Activated CD4-positive, alpha-beta T cell treated with anti-CD3 and anti-CD28 coated beads for 48 hours (primary cell): ENCODE measurements around the gene NDUFA3.
"Not testable (repeated sequence)": the region's sequence is repeated elsewhere in the genome, so short reads cannot be mapped to it uniquely, and the experiment has no call there.

Source experiments
- DNase-seq: peaks from one replicate; pipeline ENCODE4 v3.0.0-alpha.2; 2020

Gene NDUFA3

DNA sequence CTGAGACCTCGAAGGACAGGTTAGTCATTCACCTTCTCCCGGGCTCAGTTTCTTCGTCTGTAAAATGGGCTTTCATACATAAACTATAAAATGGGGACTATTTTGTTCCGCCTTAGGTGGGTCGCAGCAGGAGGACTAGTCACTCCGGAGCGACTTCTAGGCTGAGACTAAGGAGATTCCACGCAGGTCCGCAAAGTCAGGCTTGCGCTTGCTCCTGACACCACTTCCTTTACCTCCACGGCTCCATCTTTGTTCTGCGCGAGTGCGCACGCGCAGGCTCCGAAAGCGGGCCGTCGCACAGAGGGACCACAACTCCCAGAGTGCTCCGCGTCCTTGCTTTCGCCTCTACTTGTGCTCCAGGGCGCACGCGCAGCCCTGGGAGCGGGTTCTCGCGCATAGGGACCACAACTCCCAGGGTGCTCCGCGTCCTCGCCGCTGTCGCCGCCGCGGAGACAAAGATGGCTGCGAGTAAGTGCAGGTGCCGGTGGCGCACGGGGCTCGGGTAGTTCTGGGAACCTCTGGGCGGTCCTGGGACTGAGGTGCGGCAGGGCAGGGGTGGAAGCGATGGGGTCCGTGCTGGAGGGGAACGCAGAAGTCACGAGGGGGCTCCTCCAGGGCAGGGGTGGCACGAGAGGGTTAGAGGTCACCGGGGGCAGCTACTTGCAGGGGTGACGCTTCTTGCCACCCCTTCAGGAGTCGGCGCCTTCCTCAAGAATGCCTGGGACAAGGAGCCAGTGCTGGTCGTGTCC lies at the start of gene NDUFA3:
TSS of gene NDUFA3 (plus strand) at position 435 of the 749 bp plus-strand sequence. CDS start at position 459, 24 bp downstream.
- peak; percentile 98 for DNase-seq

DNA sequence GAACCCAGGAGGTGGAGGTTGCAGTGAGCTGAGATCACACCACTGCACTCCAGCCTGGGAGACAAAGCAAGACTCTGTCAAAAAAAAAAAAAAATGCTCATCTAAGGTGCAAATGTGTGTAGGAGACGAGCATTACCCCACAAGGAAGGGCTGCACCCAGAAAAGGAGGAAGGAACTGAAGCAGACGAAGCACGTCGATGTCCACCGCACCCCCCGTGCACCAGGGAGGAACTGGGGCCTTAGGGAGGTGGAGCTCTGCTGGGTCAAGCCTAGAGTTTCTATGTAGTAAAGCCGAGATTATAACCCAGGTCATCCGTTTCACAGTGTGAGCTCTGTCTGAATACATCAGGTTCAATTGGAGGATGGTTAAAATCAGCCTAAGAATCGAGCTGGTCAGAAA lies 40.0 kb upstream of the NDUFA3 start:
- no peak for DNase-seq

DNA sequence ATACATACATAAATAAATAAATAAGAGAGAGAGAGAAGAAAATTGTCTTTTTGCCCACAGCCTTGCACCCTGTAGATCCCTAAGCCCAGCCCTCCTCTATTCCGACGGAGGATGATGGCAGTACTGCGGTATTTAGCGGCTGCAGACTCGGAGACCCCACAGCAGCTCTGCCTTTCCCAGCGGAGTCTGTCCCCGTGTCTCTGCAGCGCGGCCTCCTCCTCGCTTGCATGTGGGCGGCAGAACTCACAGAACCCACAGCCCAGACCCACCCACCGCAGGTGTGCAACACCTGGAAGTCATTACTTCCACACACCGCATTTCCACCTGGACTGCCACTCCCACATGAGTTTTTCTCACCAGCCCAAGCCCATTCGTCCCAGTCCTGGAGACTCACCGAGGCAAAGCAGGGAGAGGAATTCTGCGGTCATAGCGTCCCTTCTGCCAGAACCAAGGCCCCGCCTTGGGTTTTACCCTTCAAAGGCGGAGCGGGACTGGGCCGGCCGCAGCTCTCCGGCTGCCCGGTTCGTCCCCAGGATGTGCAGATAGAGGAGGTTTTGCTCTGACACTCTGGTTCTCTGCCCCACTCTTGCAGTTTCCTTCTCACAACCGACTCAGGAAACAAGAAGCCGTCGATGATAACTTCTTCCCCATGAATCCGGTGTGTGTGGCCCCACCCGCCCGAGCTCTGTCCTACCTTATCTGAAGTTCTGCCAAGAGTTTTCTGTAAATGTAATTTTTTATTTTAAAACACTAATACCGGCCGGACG lies 39.1 kb upstream of the NDUFA3 start, which contains the start of gene VSTM1:
TSS of gene VSTM1 (minus strand) at position 548 of the 767 bp plus-strand sequence. CDS start at position 428, 120 bp downstream.
- no peak for DNase-seq

DNA sequence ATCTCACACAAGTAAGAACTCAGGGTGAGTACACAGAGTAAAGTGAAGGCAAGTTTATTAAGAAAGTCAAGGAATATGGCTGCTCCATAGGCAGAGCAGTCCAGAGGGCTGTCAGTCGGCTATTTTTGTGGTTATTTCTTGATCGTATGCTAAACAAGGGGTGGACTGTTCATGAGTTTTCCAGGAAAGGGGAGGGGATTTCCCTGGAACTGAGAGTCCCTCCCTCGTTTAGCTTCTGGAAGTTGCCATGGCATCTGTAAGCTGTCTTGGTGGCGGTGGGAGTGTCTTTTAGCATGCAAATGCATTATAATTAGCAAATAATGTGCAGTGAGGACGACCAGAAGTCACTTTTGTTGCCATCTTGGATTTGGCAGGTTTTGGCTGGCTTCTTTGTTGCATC lies 33.2 kb upstream of the NDUFA3 start:
- no peak for DNase-seq

DNA sequence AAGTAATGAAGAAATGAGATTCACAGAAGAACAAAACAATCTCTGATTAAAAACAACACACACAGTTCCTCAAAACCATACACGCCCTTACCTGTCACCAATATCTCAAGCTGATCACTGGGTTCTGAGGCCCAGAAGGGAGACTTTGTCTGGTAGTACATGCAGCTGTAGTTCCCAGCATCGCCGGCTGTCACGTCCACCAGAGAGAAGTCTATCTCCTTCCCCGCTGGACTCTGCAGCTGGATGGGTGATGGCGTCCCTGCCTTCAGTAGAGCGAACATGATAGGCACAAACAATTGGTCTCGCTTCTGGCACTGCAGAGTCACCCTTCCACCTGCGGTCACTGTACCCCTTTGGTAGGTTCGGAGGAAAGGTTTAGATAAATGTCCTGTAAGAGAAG lies 28.8 kb upstream of the NDUFA3 start:
- no peak for DNase-seq

DNA sequence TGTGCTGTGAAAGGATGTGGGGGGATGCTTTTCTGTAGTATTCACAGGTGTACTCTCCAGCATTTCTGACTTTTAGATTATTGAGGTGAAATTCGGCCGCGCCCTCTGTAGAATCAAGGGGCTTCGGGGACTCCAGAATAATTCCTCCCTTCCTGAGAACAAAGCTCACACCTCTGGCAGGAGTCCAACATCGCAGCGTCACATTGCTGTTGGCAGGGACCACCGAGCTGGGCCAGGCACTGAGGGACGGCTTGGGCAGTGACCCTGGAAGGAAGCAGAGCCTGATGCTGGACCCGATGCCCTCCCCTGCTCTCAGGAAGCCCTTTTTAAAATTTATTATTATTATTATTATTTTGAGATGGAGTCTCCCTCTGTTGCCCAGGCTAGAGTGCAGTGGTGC lies 27.8 kb upstream of the NDUFA3 start:
- DNase-seq, result no peak

DNA sequence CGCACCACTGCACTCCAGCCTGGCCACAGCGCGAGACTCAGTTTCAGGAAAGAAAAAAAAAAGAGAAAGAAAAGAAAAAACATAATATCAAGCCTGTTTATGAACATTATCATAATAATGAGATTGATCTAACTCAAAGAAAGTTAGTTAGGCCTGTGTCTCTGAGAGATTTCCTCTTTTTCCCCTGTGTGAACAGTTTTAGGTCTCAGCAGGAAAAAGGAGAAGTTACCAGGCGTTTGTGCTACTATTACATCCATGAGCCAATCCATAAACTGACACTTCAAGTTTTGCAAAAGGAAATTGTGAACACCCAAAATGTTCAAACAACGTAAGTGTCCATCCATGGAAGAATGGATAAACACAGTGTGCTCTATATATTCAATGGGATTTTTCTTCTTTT lies 25.3 kb upstream of the NDUFA3 start:
- no peak for DNase-seq

DNA sequence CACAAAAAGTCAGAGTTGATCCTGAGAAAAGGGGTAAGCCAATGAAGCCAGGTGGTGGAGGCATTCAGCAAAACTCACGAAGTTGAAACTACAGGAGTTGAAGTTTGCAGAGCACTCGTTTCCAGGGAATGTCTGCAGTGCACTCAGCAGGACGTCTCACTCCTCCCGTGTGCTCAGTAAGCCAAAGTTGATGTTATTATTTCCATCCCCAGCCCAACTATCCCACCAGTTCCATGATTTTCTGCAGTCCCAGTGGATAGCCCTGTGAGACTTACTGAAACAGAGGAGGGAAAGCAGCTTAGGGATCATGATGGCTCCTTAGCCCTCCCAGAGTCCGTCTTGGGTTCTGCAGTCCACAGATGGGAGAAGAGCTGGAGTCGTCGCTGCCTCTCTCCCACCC lies 21.6 kb upstream of the NDUFA3 start, which contains the start of gene TARM1:
TSS of gene TARM1 (minus strand) at position 334 of the 400 bp plus-strand sequence. CDS start at position 309, 25 bp downstream.
- no peak for DNase-seq

DNA sequence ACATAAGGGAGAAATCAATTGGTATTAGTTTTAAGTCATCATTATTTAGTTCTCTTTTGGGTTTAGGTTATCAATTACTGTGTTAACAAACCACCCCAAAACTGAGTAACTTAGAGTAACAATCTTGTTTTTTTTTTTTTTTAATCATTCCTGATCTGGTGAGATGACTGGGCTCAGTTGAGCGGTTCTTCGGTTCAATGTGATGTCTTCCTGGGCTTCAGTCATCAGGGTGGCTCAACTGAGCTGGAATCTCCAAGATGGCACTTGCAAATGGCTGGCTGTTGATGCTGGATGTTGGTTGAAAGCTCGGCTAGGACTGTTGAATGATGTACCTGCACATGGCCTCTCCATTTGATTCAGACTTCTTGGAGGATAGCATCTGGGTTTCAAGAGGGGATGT lies 18.2 kb upstream of the NDUFA3 start:
- no peak for DNase-seq

DNA sequence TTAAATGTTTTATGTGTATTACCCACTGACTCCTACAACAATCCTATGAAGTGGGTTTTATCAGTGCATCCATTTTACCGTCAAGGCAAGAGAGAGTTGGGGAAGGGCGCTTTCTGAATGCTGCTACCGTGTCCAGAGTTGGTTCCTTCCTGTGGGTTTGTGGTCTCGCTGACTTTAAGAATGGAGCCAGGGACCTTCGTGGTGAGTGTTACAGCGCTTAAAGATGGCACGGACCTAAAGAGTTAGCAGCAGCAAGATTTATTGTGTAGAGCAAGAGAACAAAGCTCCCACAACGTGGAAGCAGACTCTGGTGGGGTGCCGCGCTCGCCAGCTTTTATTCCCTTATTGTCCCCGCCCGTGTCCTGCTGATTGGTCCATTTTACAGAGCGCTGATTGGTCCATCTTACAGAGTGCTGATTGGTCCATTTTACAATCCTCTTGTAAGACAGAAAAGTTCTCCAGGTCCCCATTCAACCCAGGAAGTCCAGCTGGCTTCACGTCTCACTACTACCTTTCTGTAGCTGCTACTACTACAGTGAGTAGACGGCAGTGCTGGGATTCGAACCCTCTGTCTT lies 8.1 kb upstream of the NDUFA3 start:
- DNase-seq, result no peak

DNA sequence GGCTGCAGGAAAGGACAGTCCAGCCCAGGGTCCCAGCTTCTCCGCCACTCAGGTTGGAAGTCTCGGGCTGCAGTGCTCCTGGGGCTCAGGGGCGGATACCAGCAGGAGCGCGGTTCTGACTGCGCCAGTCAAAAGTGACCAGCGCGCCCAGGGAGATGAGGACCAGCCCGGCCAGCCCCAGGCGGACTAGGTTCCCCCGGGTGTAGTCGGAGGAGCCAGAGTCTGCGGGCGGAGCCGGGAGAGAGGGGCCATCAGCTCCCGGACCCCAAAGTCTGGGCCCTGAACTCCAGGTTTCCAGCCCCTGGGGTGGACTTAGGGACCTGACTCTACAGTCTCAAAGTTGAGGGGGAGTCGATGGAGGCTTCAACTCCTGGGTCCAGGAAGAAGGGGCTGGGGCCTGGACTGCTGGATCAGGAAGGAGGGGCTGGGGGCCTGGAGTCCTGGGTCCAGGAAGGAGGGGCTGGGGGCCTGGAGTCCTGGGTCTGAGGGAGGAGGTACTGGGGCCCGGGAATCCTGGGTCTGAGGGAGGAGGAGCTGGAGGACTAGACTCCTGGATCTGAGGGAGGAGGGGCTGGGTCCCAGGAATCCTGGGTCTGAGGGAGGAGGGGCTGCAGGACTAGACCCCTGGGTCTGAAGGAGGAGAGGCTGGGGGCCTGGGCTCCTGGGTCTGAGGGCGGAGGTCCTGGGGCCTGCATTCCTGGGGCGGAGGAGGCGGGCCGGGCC lies 7.4 kb upstream of the NDUFA3 start:
- DNase-seq, result no peak

DNA sequence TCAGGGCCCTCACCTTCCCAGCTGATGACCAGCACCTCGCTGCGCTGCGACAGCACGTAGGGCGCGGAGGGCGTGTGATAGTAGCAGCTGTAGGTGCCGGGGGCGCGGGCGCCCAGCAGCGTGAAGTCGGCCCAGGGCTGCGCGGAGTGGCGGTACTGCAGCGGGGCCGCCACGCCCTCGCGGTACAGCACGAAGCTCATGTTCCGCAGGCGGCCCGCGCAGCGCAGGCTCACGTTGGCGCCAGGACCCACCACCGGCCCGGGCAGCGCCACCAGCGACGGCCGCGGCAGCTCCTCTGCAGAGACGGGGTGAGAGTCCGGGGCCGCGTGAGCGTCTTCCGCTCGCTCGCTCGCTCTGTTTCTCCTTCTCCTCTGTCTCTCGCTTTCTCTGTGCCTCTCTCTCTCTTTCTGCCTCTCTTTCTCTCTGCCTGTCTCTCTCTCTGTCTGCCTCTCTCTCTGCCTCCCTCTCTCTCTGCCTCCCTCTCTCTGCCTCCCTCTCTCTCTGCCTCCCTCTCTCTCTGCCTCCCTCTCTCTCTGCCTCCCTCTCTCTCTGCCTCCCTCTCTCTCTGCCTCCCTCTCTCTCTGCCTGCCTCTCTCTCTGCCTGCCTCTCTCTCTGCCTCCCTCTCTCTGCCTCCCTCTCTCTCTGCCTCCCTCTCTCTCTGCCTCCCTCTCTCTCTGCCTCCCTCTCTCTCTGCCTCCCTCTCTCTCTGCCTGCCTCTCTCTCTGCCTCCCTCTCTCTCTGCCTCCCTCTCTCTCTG lies 6.6 kb upstream of the NDUFA3 start:
- DNase-seq, result peak; percentile 56

DNA sequence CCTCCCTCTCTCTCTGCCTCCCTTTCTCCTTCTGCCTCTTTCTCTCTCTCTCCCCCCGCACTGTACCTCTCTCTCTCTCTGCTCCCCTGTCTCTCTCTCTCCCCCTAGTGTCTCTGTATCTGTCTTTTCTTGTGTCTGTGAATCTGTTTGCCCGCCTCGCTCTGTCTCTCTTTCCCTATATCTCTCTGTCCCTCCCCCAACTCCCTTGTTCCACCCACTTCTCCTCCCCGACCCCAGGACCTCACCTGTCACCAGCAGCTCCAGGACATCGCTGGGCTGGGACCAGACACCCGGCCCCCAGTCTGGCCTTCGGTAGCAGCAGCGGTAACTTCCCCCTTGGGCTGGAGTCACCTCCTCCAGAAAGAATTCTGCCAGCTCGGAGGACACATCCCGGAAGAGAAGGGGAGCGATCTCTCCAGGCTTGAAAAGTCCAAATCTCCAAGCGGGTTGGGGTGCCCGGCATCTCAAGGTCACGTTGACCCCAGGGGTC lies 6.0 kb upstream of the NDUFA3 start:
- DNase-seq, result no peak

DNA sequence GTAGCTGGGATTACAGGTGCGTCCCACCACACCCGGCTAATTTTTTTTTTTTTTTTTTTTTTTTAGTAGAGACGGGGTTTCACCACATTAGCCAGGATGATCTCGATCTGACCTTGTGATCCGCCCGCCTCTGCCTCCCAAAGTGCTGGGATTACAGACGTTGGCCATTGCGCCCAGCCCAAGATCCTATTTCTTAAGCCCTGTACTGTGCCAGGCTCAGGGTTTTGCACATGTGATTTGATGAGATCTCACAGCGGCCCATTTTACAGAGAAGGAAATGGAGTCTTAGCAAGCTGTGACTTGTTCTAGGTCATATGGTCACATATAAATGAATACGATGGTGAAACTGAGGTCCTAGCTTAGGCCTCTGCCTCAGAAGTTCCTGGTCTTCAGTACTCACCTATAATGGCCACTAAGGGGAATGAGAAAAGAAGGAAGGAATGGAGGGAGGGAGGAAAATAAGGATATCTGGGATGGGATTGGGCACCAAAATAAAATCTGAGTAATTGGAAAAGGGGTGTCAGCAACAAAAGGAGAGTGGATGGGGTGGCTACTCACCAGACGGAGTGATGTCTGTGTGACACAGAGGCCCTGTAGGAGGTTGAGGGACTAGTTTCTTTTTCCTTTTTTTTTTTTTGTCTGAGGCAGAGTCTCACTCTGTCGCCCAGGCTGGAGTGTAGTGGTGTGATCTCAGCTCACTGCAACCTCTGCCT lies 3.3 kb upstream of the NDUFA3 start:
- no peak for DNase-seq

DNA sequence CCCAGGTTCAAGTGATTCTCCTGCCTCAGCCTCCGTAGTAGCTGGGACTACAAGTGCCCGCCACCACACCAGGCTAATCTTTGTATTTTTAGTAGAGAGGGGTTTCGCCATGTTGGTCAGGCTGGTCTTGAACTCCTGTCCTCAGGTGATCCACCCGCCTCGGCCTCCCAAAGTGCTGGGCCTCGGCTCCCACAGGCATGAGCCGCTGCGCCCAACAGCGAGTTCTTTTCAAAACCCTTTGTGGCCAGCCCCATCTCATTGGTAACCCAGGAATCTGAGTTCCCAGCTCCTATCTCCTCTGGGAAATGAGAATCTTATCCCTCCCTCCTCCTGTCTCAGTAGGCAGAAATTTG lies 2.8 kb upstream of the NDUFA3 start:
- not testable (repeated sequence) for DNase-seq

DNA sequence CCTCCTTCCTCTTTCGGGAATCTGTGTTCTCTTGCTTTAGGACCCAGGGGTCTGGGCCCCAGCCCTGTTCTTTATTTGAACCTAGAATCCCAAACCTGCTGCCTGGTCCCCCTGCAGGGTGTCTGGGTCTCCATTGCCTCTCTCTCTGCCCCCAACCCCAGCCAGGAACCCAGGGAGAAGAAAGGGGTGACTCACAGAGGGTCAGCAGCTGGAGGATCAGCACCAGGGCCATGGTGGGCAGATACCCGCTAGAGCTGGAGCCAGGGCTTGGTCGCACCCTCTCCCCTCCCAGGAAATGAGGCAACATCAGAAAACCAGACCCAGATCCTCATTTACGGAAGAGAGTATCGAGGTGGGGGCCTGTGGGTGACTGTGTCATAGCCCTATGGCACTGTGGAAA lies 2.1 kb upstream of the NDUFA3 start, which contains the start of gene OSCAR:
TSS of gene OSCAR (minus strand) at position 243 of the 400 bp plus-strand sequence. CDS start at position 232, 11 bp downstream.
- DNase-seq, result no peak

DNA sequence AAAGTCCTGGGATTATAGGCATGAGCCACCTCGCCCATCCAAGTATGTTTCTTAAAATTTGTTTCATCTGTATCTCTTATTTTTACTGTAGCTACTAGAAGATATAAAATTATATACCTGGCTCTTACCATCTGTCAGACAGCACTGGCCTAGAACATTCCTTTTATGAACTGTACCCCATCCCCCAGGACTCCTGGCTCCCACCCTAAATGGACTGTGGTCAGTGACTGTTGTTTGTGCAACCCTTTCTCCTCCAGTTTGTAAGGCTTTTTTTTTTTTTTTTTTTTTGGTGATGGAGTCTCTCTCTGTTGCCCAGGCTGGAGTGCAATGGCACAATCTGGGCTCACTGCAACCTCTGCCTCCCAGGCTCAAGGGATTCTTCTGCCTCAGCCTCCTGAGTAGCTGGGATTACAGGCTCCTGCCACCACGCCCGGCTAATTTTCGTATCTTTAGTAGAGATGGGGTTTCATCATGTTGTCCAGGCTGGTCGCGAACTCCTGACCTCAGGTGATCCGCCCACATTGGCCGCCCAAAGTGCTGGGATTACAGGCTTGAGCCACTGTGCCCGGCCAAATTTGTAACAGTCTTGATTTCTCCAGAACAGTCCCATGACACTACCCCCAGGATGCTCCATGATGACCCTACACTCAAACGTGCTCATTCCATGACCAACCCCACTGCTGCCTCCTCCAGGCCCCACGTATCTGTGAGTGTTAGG lies 2.5 kb downstream of the NDUFA3 start:
- no peak for DNase-seq

DNA sequence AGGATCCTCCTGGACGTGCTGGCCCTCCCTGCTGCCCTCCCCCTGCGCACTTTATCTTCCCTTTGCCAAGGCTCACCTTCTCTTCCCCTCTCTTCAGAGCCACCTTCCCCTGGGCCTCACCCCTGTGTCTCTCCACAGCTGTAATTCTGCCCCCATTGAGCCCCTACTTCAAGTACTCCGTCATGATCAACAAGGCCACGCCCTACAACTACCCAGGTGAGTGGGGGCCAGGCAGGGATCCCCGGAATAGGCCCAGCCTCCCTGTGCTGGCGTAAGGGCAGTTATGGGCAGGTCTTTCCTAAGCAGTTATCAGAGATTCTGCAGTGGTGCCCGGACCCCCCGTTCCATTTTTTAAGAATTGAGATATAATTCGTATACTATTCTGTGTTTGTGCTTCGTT lies 3.1 kb downstream of the NDUFA3 start:
- no peak for DNase-seq

DNA sequence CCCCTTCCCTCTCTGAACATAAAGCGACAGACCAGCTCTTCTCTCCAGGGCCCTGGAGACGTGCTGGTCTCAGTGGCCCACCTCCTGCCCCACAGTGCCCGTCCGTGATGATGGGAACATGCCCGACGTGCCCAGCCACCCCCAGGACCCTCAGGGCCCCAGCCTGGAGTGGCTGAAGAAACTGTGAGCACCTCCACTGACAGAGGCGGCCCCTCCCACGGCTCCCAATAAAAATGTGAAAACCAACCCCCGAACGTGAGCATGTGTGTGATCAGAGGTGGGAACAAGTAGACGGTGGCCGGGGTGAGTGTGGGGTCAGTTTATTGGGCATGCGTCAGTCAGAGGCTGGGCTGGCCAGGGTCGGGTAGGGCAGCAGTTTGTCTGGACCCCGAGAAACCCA lies 4.1 kb downstream of the NDUFA3 start:
- DNase-seq, result no peak

DNA sequence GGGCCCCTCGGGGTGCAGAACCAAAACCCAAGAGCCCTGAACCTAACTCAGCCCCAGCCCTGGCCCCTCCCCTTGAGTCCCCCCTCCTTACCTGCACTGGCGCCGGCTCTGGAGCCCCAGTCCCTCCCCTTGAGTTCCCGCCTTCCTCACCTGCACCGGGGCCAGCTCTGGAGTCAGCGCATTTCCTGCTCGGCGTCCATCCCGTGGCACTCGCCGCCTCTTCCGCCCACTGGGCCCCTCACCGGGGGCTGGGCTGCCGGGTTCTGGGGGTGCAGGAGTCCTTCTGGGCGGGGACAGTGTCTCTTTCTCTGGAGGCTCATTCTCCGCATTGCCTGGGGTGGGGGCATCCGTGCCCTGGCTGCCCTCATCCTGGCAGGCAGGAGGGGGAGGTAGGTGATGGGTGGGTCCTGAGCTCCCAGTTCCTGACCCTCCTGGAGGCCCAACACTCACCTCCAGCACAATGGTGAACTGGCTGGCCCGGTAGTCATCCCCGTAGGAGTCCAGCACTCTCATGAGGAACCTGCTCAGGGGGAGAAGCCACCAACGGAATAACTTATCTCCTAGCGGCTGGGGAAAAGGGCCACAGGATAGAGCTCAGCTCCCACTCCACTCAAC lies 5.3 kb downstream of the NDUFA3 start:
- DNase-seq, result no peak
